RWPE2 (cell line): ENCODE measurements around the gene ST14.

Source experiments
- ATAC-seq: fragments of 200-7000 bp; cut with Tn5 transposase; 3 replicates; pipeline ENCODE4 v1.9.1; 2021; ENCODE audit warnings: low read depth
- DNase-seq: peaks from one replicate; pipeline ENCODE4 v3.0.0-alpha.2; 2020; ENCODE audit warnings: low spot score
- H3K27ac ChIP-seq: fragments of 450-650 bp; 2 replicates; pipeline ENCODE4 v1.5.1; 2017; ENCODE audit warnings: mild to moderate bottlenecking; ENCODE audit not compliant: poor library complexity, severe bottlenecking
- H3K27me3 ChIP-seq: fragments of 250-450 bp; sonication (Bioruptor Pico); 2 replicates; pipeline ENCODE4 v1.5.1; 2021; ENCODE audit warnings: mild to moderate bottlenecking, moderate library complexity; ENCODE audit not compliant: insufficient read depth, poor library complexity, severe bottlenecking
- H3K36me3 ChIP-seq: fragments of 250-450 bp; sonication (Bioruptor Pico); 2 replicates; pipeline ENCODE4 v1.5.1; 2020; ENCODE audit warnings: low read depth, mild to moderate bottlenecking, moderate library complexity
- H3K4me1 ChIP-seq: fragments of 250-450 bp; sonication (Bioruptor Pico); 2 replicates; pipeline ENCODE4 v1.5.1; 2021; ENCODE audit warnings: mild to moderate bottlenecking, moderate library complexity; ENCODE audit not compliant: insufficient read depth, poor library complexity, severe bottlenecking
- H3K4me3 ChIP-seq: fragments of 250-450 bp; sonication (Bioruptor Pico); 2 replicates; pipeline ENCODE4 v1.5.1; 2021; ENCODE audit warnings: mild to moderate bottlenecking, moderate library complexity; ENCODE audit not compliant: severe bottlenecking
- H3K9me3 ChIP-seq: fragments of 250-450 bp; sonication (Bioruptor Pico); 2 replicates; pipeline ENCODE4 v1.5.1; 2021; ENCODE audit warnings: mild to moderate bottlenecking, moderate library complexity; ENCODE audit not compliant: severe bottlenecking
- CTCF ChIP-seq: fragments of 450-650 bp; IDR thresholded peaks from one replicate; pipeline ENCODE4 v1.5.1; 2017; ENCODE audit warnings: mild to moderate bottlenecking, moderate library complexity; ENCODE audit not compliant: poor library complexity, severe bottlenecking

Gene ST14

GRCh38 chr11:130209954-130210854, 50.6 kb downstream of the ST14 start:
- DNase-seq, result peak; percentile 55
- no peak for ATAC-seq
- Histone ChIP-seq H3K27ac (no peak overlapping the region), H3K27me3 (no peaks in the 10 kb centered on the region), H3K4me1 (no peaks in the 10 kb centered on the region), H3K36me3 (peaks cover 5% of the 10 kb centered on the region; the same call in 1 of the 2 replicates), H3K9me3 (no peaks in the 10 kb centered on the region), H3K4me3 (no peak overlapping the region)
- TF ChIP-seq CTCF, result no peak

- H3K4me3 ChIP-seq, result no peak overlapping the region
- no peaks in the 10 kb centered on the region for H3K4me1 ChIP-seq
- H3K27ac ChIP-seq, result no peak overlapping the region
- no peaks in the 10 kb centered on the region for H3K9me3 ChIP-seq
- TF ChIP-seq CTCF, result no peak
- ATAC-seq (no peak), DNase-seq (peak; percentile 20)
- H3K27me3 ChIP-seq, result no peaks in the 10 kb centered on the region
- H3K36me3 ChIP-seq, result 0 out of 2 replicates have a peak, but pooled peaks cover 4% of the 10 kb centered on the region
These were observed 51.6 kb downstream of the ST14 start for GRCh38 chr11:130211144-130211543.

GRCh38 chr11:130211781-130212401, 52.3 kb downstream of the ST14 start:
- Histone ChIP-seq H3K27ac (no peak overlapping the region), H3K4me1 (no peaks in the 10 kb centered on the region), H3K36me3 (0 out of 2 replicates have a peak, but pooled peaks cover 4% of the 10 kb centered on the region), H3K9me3 (no peaks in the 10 kb centered on the region), H3K4me3 (no peak overlapping the region), H3K27me3 (no peaks in the 10 kb centered on the region)
- TF ChIP-seq CTCF, result no peak
- ATAC-seq (no peak), DNase-seq (peak; percentile 35)

GRCh38 chr11:130212431-130212961, 52.9 kb downstream of the ST14 start:
- Histone ChIP-seq H3K27me3 (no peaks in the 10 kb centered on the region), H3K36me3 (0 out of 2 replicates have a peak, but pooled peaks cover 4% of the 10 kb centered on the region), H3K4me3 (no peak overlapping the region), H3K4me1 (no peaks in the 10 kb centered on the region), H3K27ac (no peak overlapping the region), H3K9me3 (no peaks in the 10 kb centered on the region)
- ATAC-seq (peak; percentile 20; the same call in 1 of the 3 replicates), DNase-seq (peak; percentile 28)
- no peak for TF ChIP-seq CTCF
